LNCaP clone FGC (cell line): ENCODE results near the gene CTAG1B.
"Not testable (repeated sequence)": the region's sequence is repeated elsewhere in the genome, so short reads cannot be mapped to it uniquely, and the experiment has no call there.

Experiments
- DNase-seq: peaks from one replicate; pipeline ENCODE4 v3.0.0-alpha.2; 2011; ENCODE audit warnings: low read depth
- H3K4me3 ChIP-seq: 2 replicates; pipeline ENCODE4 v1.5.1; 2011; ENCODE audit warnings: mild to moderate bottlenecking, low read depth, low read length, control low read depth
- CTCF ChIP-seq: IDR thresholded peaks from 2 replicates; pipeline ENCODE4 v1.5.1; 2012; ENCODE audit warnings: mild to moderate bottlenecking; ENCODE audit not compliant: control insufficient read depth, insufficient read depth; ENCODE audit errors: extremely low read depth

Gene CTAG1B

GRCh38 chrX:154592505-154592904, 26.6 kb downstream of the CTAG1B start:
- DNase-seq = no peak
- H3K4me3 ChIP-seq = no peak overlapping the region
- no peak for TF ChIP-seq CTCF

- DNase-seq, H3K4me3 ChIP-seq: not testable (repeated sequence)
Observed at GRCh38 chrX:154590415-154590814, 28.7 kb downstream of the CTAG1B start.

GRCh38 chrX:154584585-154585183, 34.4 kb downstream of the CTAG1B start, which contains the start of gene CTAG1A:
CTAG1A (plus strand) TSS chrX:154585133; CDS start chrX:154585207, 74 bp downstream.
- not testable (repeated sequence) for DNase-seq, H3K4me3 ChIP-seq

- not testable (repeated sequence) for DNase-seq, H3K4me3 ChIP-seq
Observed at GRCh38 chrX:154582994-154583393, 36.1 kb downstream of the CTAG1B start.

GRCh38 chrX:154575076-154575475, 44.0 kb downstream of the CTAG1B start:
- not testable (repeated sequence) for H3K4me3 ChIP-seq, DNase-seq

GRCh38 chrX:154573061-154573460, 46.0 kb downstream of the CTAG1B start:
- H3K4me3 ChIP-seq, DNase-seq: not testable (repeated sequence)

- not testable (repeated sequence) for DNase-seq, H3K4me3 ChIP-seq
Observed at GRCh38 chrX:154570361-154570760, 48.7 kb downstream of the CTAG1B start.
